SK-N-SH (cell line): ENCODE data around the gene PDIA5. TPM values are rescaled to one million over a fixed set of nuclear protein-coding genes. Genes with fewer than 3 reads are reported as not detected.

Experiments used
- CTCF ChIA-PET: fragments of 300-600, 350-600 bp; formaldehyde crosslinking; extraction: SDS; loops from one replicate; lab custom pipeline; 2021; lab: Yijun Ruan, JAX
- POLR2A ChIA-PET: fragments of 350-600 bp; sonication (Branson Sonifier 250); formaldehyde crosslinking; extraction: SDS; loops from one replicate; lab custom pipeline; 2020; ENCODE audit warnings: antibody characterized with exemption, inconsistent platforms; lab: Yijun Ruan, JAX
- DNase-seq: peaks from one replicate; pipeline ENCODE4 v3.0.0; 2012
- H2AFZ ChIP-seq: fragments of 200-600 bp; sonication (generic); 2 replicates; pipeline ENCODE4 v1.8.1; 2016; ENCODE audit warnings: antibody characterized with exemption, mild to moderate bottlenecking, low read depth
- H3F3A ChIP-seq: fragments of 200-600 bp; sonication (generic); replicated peaks from 2 replicates; pipeline ENCODE3; 2016; ENCODE audit warnings: antibody characterized with exemption, mild to moderate bottlenecking; ENCODE audit not compliant: insufficient read depth
- H3K27ac ChIP-seq, 2 experiments: fragments of 200-500 bp in 1 of 2; fragments of 200-600 bp in 1 of 2; sonication (Bioruptor generic) in 1 of 2; sonication (generic), shearing (Covaris generic) in 1 of 2; 2 replicates each; pipeline versions ENCODE4 v1.5.1 to v1.6.1; 2014 to 2016; ENCODE audit warnings: low read depth in 2 of 2, inconsistent platforms in 1 of 2, low read length in 1 of 2, mild to moderate bottlenecking in 1 of 2, mixed read lengths in 1 of 2
- H3K27me3 ChIP-seq: fragments of 200-600 bp; sonication (generic), shearing (Covaris generic); 2 replicates; pipeline ENCODE4 v1.6.1; 2016; ENCODE audit warnings: mixed run types; ENCODE audit not compliant: insufficient read depth
- H3K36me3 ChIP-seq, 2 experiments: fragments of 200-500 bp in 1 of 2; fragments of 200-600 bp in 1 of 2; sonication (Bioruptor generic) in 1 of 2; sonication (generic) in 1 of 2; replicated peaks in 1 of 2; 2 replicates each; pipeline versions ENCODE3 to v1.5.1; 2014 to 2016; ENCODE audit warnings: low read length in 1 of 2, mild to moderate bottlenecking in 1 of 2; ENCODE audit not compliant: insufficient read depth in 2 of 2, control insufficient read depth in 1 of 2
- H3K4me1 ChIP-seq, 2 experiments: fragments of 200-500 bp in 1 of 2; fragments of 200-600 bp in 1 of 2; sonication (Bioruptor generic) in 1 of 2; sonication (generic), shearing (Covaris generic) in 1 of 2; 2 replicates each; pipeline versions ENCODE4 v1.5.1 to v1.6.1; 2014 to 2016; ENCODE audit warnings: low read depth in 1 of 2, low read length in 1 of 2, mixed run types in 1 of 2; ENCODE audit not compliant: insufficient read depth in 2 of 2, control insufficient read depth in 1 of 2
- H3K4me2 ChIP-seq: fragments of 200-600 bp; sonication (generic), shearing (Covaris generic); 2 replicates; pipeline ENCODE4 v1.6.1; 2017; ENCODE audit warnings: mixed run types
- H3K4me3 ChIP-seq, 2 experiments: fragments of 200-500 bp in 1 of 2; fragments of 200-600 bp in 1 of 2; sonication (Bioruptor generic) in 1 of 2; sonication (generic), shearing (Covaris generic) in 1 of 2; 2 replicates each; pipeline versions ENCODE4 v1.5.1 to v1.8.1; 2014 to 2016; ENCODE audit warnings: low read depth in 2 of 2, inconsistent platforms in 1 of 2, low read length in 1 of 2, mild to moderate bottlenecking in 1 of 2, mixed read lengths in 1 of 2, moderate library complexity in 1 of 2
- H3K79me2 ChIP-seq: fragments of 200-600 bp; sonication (generic); 2 replicates; pipeline ENCODE4 v1.8.1; 2017; ENCODE audit warnings: mild to moderate bottlenecking; ENCODE audit not compliant: insufficient read depth
- H3K9ac ChIP-seq: fragments of 200-600 bp; sonication (generic); 2 replicates; pipeline ENCODE4 v1.6.1; 2017; ENCODE audit warnings: mixed run types
- H3K9me2 ChIP-seq: fragments of 200-600 bp; sonication (generic); 2 replicates; pipeline ENCODE4 v1.6.1; 2017; ENCODE audit warnings: mixed run types
- H3K9me3 ChIP-seq: fragments of 200-600 bp; sonication (generic); 2 replicates; pipeline ENCODE4 v1.6.1; 2017; ENCODE audit warnings: mixed run types, mild to moderate bottlenecking, moderate library complexity
- H4K20me1 ChIP-seq: fragments of 200-600 bp; sonication (generic); 2 replicates; pipeline ENCODE4 v1.6.1; 2017; ENCODE audit warnings: mild to moderate bottlenecking, mixed run types; ENCODE audit not compliant: insufficient read depth
- EP300 ChIP-seq, 2 experiments: IDR thresholded peaks; 2 replicates each; pipeline versions ENCODE4 v1.4.0 to v1.6.1; 2012; ENCODE audit warnings: borderline replicate concordance in 1 of 2, low read depth in 1 of 2, low read length in 1 of 2
- FOXJ3 ChIP-seq: sonication (generic); formaldehyde crosslinking; IDR thresholded peaks from 2 replicates; pipeline ENCODE4 v1.5.1; 2020; ENCODE audit warnings: mild to moderate bottlenecking, missing genetic modification reagents
- GATA2 ChIP-seq: sonication (generic); formaldehyde crosslinking; IDR thresholded peaks from 2 replicates; pipeline ENCODE4 v1.5.0; 2020; ENCODE audit warnings: mild to moderate bottlenecking, missing genetic modification reagents
- JUND ChIP-seq: IDR thresholded peaks from 2 replicates; pipeline ENCODE4 v1.4.0; 2012
- MEF2A ChIP-seq: IDR thresholded peaks from 2 replicates; pipeline ENCODE4 v1.4.0; 2012; ENCODE audit warnings: low read depth, borderline replicate concordance
- NRF1 ChIP-seq: IDR thresholded peaks from 2 replicates; pipeline ENCODE4 v1.6.1; 2012; ENCODE audit warnings: low read depth, mild to moderate bottlenecking, low read length
- RAD21 ChIP-seq: IDR thresholded peaks from 2 replicates; pipeline ENCODE4 v1.6.1; 2012; ENCODE audit warnings: mild to moderate bottlenecking, low read length
- RXRA ChIP-seq: IDR thresholded peaks from 2 replicates; pipeline ENCODE4 v1.4.0; 2012; ENCODE audit warnings: low read depth, mild to moderate bottlenecking, borderline replicate concordance
- TAF1 ChIP-seq: IDR thresholded peaks from 2 replicates; pipeline ENCODE4 v1.6.1; 2012; ENCODE audit warnings: low read depth, mild to moderate bottlenecking, low read length, moderate library complexity, borderline replicate concordance
- TEAD4 ChIP-seq: IDR thresholded peaks from 2 replicates; pipeline ENCODE4 v1.4.0; 2012; ENCODE audit warnings: mild to moderate bottlenecking, borderline replicate concordance; ENCODE audit not compliant: insufficient read depth
- YY1 ChIP-seq: IDR thresholded peaks from 2 replicates; pipeline ENCODE4 v1.4.0; 2012; ENCODE audit warnings: low read depth, mild to moderate bottlenecking
- WGBS: methylation state at CpG from one replicate; pipeline ENCODE4 v1.1.6; 2017; ENCODE audit warnings: low lambda C conversion rate; 5-methylcytosine and 5-hydroxymethylcytosine counted together
- polyA plus RNA-seq, 3 experiments: library from polyadenylated mRNA; depleted of rRNA; stranded (reverse); fragments of >200 nt; gene quantifications; 2 replicates each; pipeline ENCODE4 v1.2.3, GENCODE V29; 2012
- TF ChIP-seq, protein P1 (sequence below): IDR thresholded peaks from 2 replicates; pipeline ENCODE4 v1.6.1; 2012; ENCODE audit warnings: mild to moderate bottlenecking, low read depth, low read length, moderate library complexity

PDIA5 gene
- polyA plus RNA-seq, 1 of the 3 experiments (the other 2 are of a cell fraction), result 28.6 TPM

DNA sequence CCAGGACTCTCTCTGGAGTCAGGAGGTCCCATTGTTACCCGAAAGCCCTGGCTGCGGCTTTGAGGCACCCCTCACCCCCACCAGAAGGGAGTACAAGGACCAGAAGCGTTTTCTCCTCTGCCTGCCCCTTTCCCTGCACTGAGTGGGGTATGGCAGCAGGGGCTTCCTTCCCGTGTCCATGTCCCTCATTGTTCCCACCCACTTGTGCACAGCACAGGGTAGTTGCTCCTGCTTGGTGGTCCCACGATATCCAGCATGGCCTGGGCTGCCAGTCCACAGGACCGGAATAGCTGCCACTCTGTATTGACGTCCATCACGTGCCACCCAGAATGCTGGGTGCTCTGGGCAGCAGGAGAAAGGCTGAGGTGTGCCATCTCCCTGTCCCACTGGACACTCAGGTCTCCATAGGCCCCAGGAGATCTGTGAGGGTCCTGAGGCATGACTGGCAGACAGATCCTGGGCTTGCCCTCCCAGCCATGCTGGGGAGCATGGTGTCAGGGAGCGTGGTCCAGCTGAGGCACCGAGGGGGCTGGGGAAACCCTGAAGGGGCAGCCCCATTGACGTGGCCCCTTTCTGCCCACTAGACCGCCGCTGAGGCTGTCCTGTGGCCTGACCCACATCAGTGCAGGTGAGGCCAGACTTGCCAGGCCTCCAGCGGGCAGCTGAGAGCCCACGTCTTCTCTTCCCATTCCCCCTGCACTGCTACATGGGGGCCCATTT is 89.6 kb downstream of the PDIA5 start:
- WGBS, result 100% methylated on average over 6 of the region's 15 CpGs
- ChIA-PET POLR2A (no interaction called here), CTCF (interaction anchor here (1.0 to 1.5 kb wide), 4 partner anchors 10 to 102 kb away, joined by 3 to 4 read pairs (median 3); no protein-coding TSS in a partner anchor)
- H3K4me2 ChIP-seq, result no peak overlapping the region
- no peak for DNase-seq
- H3F3A ChIP-seq, result no peaks in the 10 kb centered on the region
- no peak overlapping the region for H2AFZ ChIP-seq
- H3K36me3 ChIP-seq, result peaks cover 9 to 35% of the 10 kb centered on the region in 2 experiments
- H3K4me1 ChIP-seq, result peaks cover 0 to 29% of the 10 kb centered on the region in 2 experiments; a peak in 1 of 4 replicates
- no peak overlapping the region for H3K27ac ChIP-seq
- no peak for TF ChIP-seq GATA2 (CRISPR knock-in tag)
- TF ChIP-seq TEAD4, result no peak
- TF ChIP-seq JUND, result no peak
- TF ChIP-seq EP300 (IDR thresholded peaks at IDR 0.05; ENCODE audit: borderline replicate concordance in 1 of 2, low read depth in 1 of 2, low read length in 1 of 2), result no peak
- H3K9me3 ChIP-seq, result no peaks in the 10 kb centered on the region
- no peaks in the 10 kb centered on the region for H3K9me2 ChIP-seq
- no peak overlapping the region for H3K9ac ChIP-seq
- no peak overlapping the region for H3K4me3 ChIP-seq
- H3K27me3 ChIP-seq, result no peaks in the 10 kb centered on the region
- H3K79me2 ChIP-seq, result no peaks in the 10 kb centered on the region
- H4K20me1 ChIP-seq, result no peaks in the 10 kb centered on the region

DNA sequence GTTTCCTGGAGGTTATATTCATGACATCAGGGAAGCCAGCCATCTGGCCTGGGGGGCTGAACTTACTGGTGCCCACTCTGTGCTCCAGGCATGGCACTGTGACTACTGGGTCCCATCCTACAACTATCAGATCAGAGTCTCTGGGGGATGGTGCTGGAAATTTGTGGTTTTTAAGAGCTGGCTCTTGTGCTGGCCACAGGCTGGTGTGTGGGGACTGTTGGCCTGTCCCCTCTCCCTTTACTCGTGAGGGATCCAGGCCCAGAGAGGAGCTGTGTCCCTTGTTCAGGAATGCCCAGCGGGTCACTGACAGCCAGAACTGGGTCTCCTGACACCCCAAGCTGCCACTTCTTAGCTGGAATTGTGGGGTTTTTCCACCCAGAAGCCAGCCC is 90.4 kb downstream of the PDIA5 start:
- TF ChIP-seq RXRA (no peak), TAF1 (no peak), YY1 (no peak), NRF1 (no peak)
- TF ChIP-seq, all 33 proteins: peak for 0
- H3K4me2 ChIP-seq, result no peak overlapping the region
- peaks cover 0 to 29% of the 10 kb centered on the region in 2 experiments; a peak in 1 of 4 replicates for H3K4me1 ChIP-seq
- 100% methylated on average over 1 of the region's 2 CpGs for WGBS
- H4K20me1 ChIP-seq, result no peaks in the 10 kb centered on the region
- no peak for DNase-seq
- ChIA-PET CTCF (interaction anchor here (1.0 to 1.5 kb wide), 4 partner anchors 10 to 101 kb away, joined by 3 to 4 read pairs (median 3); no protein-coding TSS in a partner anchor), POLR2A (no interaction called here)
- peaks cover 14 to 38% of the 10 kb centered on the region in 2 experiments for H3K36me3 ChIP-seq
- no peak overlapping the region for H2AFZ ChIP-seq
- no peaks in the 10 kb centered on the region for H3F3A ChIP-seq
- no peaks in the 10 kb centered on the region for H3K9me2 ChIP-seq
- H3K9ac ChIP-seq, result no peak overlapping the region
- H3K9me3 ChIP-seq, result no peaks in the 10 kb centered on the region
- no peaks in the 10 kb centered on the region for H3K79me2 ChIP-seq
- no peak overlapping the region for H3K4me3 ChIP-seq
- H3K27ac ChIP-seq, result no peak overlapping the region
- H3K27me3 ChIP-seq, result no peaks in the 10 kb centered on the region

DNA sequence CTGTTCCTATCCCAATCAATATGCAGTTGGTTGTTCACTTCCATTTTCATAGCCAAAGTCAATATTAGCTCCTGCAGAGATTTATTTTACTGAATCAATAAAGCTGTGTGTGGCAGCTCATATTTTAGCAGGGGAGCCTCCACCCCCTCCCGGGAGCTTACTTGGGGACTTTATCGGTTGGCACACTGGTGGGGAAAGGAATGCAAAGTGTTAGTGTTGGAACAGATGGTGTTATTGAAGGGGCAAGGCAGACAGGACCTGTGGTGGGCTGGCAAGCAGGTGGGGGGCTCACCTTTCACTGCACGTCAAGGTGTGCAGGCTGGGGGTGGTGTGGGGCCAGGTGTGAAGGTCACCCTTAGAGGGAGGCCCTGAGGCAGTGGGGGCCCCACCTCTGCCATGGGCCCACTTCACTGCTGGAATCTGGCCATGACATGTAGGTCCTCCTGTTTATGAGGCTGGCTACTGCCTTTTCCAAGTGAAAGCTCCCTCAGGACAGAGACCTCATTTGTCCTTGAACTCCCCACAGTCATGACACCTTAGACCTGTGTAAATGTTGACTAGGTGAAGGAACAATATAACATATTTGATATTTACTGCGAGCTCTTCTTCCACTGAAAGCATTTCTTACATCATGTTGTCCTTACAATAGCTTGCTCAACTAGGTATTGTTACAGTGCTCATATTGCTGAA is 90.9 kb downstream of the PDIA5 start:
- DNase-seq, result no peak
- Histone ChIP-seq H3K27me3 (no peaks in the 10 kb centered on the region), H3K79me2 (no peaks in the 10 kb centered on the region), H3F3A (no peaks in the 10 kb centered on the region), H3K4me2 (no peak overlapping the region), H3K36me3 (peaks cover 17 to 38% of the 10 kb centered on the region in 2 experiments), H3K9me3 (no peaks in the 10 kb centered on the region), H2AFZ (no peak overlapping the region), H4K20me1 (no peaks in the 10 kb centered on the region), H3K27ac (no peak overlapping the region), H3K4me3 (no peak overlapping the region), H3K4me1 (peaks cover 0 to 26% of the 10 kb centered on the region in 2 experiments; a peak in 1 of 4 replicates), H3K9ac (no peak overlapping the region), H3K9me2 (no peaks in the 10 kb centered on the region)
- 100% methylated on average over 4 of the region's 4 CpGs for WGBS
- ChIA-PET POLR2A (no interaction called here), CTCF (interaction anchor here (1.0 to 1.5 kb wide), 4 partner anchors 11 to 101 kb away, joined by 3 to 4 read pairs (median 3); no protein-coding TSS in a partner anchor)
- TF ChIP-seq, protein P1, sequence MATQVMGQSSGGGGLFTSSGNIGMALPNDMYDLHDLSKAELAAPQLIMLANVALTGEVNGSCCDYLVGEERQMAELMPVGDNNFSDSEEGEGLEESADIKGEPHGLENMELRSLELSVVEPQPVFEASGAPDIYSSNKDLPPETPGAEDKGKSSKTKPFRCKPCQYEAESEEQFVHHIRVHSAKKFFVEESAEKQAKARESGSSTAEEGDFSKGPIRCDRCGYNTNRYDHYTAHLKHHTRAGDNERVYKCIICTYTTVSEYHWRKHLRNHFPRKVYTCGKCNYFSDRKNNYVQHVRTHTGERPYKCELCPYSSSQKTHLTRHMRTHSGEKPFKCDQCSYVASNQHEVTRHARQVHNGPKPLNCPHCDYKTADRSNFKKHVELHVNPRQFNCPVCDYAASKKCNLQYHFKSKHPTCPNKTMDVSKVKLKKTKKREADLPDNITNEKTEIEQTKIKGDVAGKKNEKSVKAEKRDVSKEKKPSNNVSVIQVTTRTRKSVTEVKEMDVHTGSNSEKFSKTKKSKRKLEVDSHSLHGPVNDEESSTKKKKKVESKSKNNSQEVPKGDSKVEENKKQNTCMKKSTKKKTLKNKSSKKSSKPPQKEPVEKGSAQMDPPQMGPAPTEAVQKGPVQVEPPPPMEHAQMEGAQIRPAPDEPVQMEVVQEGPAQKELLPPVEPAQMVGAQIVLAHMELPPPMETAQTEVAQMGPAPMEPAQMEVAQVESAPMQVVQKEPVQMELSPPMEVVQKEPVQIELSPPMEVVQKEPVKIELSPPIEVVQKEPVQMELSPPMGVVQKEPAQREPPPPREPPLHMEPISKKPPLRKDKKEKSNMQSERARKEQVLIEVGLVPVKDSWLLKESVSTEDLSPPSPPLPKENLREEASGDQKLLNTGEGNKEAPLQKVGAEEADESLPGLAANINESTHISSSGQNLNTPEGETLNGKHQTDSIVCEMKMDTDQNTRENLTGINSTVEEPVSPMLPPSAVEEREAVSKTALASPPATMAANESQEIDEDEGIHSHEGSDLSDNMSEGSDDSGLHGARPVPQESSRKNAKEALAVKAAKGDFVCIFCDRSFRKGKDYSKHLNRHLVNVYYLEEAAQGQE, result no peak
- TF ChIP-seq FOXJ3 (CRISPR knock-in tag) (no peak), RAD21 (no peak), MEF2A (no peak), YY1 (no peak)
